Bronchus fibroblast of lung (primary cell): ENCODE measurements around the gene FAM53C. TPM values are rescaled to one million over a fixed set of nuclear protein-coding genes. Genes with fewer than 3 reads are reported as not detected.

Source experiments
- total RNA-seq: library from RNA; depleted of rRNA; stranded (reverse); fragments of >200 nt; gene quantifications from 2 replicates; pipeline ENCODE4 v1.2.3, GENCODE V29; 2015

FAM53C gene
- total RNA-seq: 21.3 and 28.6 TPM in 2 replicates

DNA sequence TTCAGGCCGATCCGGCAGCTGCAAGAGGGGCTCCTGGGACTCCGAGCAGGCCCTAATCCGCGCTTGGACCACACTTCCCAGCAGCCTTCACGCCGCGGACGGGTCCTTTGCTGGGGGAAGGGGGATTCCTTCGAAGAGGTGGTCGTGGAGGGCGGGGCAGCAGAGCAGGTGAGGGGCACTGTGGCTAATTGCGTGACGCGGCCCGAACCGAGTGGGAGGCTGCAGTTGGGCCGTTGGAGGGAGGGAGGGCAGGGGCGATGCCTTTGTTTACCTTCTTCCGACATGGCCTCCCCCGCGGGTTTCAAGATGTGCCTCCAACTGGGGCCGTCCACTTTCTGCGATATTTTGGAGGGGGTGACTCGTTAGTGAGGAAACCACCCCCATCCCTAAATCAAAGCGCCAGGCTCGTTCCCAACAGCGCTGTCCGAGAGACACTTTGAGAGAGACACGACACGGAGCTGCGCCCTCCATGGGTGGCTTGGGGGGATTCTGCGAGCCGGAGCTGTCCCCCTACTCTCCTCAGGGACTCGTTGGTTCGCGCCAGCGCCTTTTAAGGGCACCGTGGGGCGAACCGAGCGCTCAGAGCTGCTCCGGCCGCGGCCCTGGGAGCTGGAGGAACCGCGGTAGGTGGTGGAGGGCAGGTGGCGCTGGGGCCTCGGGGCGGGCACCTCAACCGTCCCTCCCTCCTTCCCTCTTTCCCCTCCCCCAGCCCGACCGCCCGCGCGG lies at the start of gene FAM53C:
FAM53C (plus strand) TSS at position 582 of the 726 bp plus-strand sequence. CDS start 3,070 bp downstream, outside the sequence.

DNA sequence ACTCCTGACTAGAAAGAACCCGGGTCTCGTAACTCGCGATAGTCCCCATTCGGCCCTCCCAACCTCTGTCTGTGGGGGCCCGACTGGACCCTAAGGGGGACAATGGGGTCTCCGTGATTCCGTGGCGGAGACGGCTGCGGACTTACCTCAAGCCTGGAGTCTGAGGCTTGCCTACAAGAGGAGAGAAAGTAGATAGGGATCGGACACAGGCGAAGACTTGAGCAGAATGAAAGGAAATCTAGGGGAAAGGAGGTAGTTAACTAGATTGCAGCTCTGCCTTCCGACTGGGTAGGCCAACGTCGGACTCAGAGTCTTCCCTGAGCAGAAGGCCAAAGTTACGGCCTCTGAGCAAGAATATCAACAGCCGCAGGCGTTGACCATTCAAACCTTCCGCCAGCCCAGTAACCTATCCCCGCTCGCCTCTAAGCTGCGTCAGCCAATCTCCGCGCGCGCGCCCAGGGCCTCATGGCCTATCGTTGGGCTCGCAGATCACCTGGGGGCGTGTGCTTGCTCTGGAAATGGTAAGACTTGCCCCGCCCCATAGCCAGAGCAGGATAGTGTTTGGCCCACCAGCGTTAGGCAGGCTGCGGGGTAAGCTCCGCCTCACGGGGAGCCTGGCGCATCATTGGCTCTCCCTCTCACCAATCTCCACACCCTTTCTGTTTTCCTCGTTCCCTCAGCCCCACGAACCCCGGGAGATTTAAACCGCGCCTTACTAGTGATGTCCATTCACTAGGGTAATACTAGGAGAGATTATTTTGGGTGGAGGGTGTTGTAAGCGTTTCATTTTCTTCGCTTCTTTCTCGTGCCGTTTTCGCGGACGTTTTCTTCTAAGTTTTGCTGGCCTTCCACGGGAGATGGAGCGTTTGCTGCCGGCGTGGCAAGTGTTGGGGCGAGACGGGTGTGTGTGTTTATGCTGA lies 6.4 kb upstream of the FAM53C start, which contains the start of gene CDC25C:
CDC25C (minus strand) TSS at position 356 of the 920 bp plus-strand sequence. CDS start 624 bp downstream, outside the sequence.

GRCh38 chr5:138352071-138352721 lies 14.1 kb downstream of the FAM53C start, which contains the start of gene KDM3B:
KDM3B (plus strand) TSS chr5:138352685; CDS start chr5:138352796, 111 bp downstream.

Other genes starting within 250 kb of the FAM53C start
- gene NME5, start 198.8 kb upstream of the FAM53C start, total RNA-seq: 0.84 and 1.6 TPM in 2 replicates
- gene BRD8, start 159.6 kb upstream of the FAM53C start, total RNA-seq: 30.9 and 31.3 TPM in 2 replicates
- gene KIF20A, start 159.2 kb upstream of the FAM53C start, total RNA-seq: 103 and 105 TPM in 2 replicates
- gene CDC23, start 124.9 kb upstream of the FAM53C start, total RNA-seq: 16.2 and 17.0 TPM in 2 replicates
- gene GFRA3, start 63.6 kb upstream of the FAM53C start, total RNA-seq: not detected in 2 replicates
- gene CDC25C, start 6.5 kb upstream of the FAM53C start, total RNA-seq: 21.9 and 29.4 TPM in 2 replicates
- 18.7 and 21.5 TPM in 2 replicates for gene KDM3B, start 14.4 kb downstream of the FAM53C start, total RNA-seq
- gene REEP2, start 100.8 kb downstream of the FAM53C start, total RNA-seq: 18.8 and 22.0 TPM in 2 replicates
- gene EGR1, start 127.2 kb downstream of the FAM53C start, total RNA-seq: 17.3 and 17.4 TPM in 2 replicates
- gene ETF1, start 205.0 kb downstream of the FAM53C start, total RNA-seq: 81.9 and 85.7 TPM in 2 replicates
- 348 and 358 TPM in 2 replicates for gene HSPA9, start 237.1 kb downstream of the FAM53C start, total RNA-seq